ENCODE measurements around the gene LFNG.

LFNG gene

GRCh38 chr7:2519119-2519930, at the start of gene LFNG:
LFNG (plus strand) TSS chr7:2519774; CDS start chr7:2519862, 88 bp downstream.
- in situ Hi-C loops (cut with MboI; ENCODE audit: low sequenced_read_pairs) = no loop called here

GRCh38 chr7:2470204-2471021, 49.2 kb upstream of the LFNG start:
- in situ Hi-C loops (cut with MboI; ENCODE audit: low sequenced_read_pairs) = no loop called here

GRCh38 chr7:2471022-2471329, 48.6 kb upstream of the LFNG start:
- in situ Hi-C loops (cut with MboI; ENCODE audit: low sequenced_read_pairs) = no loop called here

GRCh38 chr7:2471396-2471795, 48.2 kb upstream of the LFNG start:
- in situ Hi-C loops (cut with MboI; ENCODE audit: low sequenced_read_pairs) = no loop called here

- in situ Hi-C loops (cut with MboI; ENCODE audit: low sequenced_read_pairs) = no loop called here
These were observed 46.8 kb upstream of the LFNG start for GRCh38 chr7:2472739-2473138.

GRCh38 chr7:2473496-2474180, 45.9 kb upstream of the LFNG start:
- in situ Hi-C loops (cut with MboI; ENCODE audit: low sequenced_read_pairs) = no loop called here

- in situ Hi-C loops (cut with MboI; ENCODE audit: low sequenced_read_pairs) = no loop called here
These were observed 45.4 kb upstream of the LFNG start for GRCh38 chr7:2474224-2474623.

DNA sequence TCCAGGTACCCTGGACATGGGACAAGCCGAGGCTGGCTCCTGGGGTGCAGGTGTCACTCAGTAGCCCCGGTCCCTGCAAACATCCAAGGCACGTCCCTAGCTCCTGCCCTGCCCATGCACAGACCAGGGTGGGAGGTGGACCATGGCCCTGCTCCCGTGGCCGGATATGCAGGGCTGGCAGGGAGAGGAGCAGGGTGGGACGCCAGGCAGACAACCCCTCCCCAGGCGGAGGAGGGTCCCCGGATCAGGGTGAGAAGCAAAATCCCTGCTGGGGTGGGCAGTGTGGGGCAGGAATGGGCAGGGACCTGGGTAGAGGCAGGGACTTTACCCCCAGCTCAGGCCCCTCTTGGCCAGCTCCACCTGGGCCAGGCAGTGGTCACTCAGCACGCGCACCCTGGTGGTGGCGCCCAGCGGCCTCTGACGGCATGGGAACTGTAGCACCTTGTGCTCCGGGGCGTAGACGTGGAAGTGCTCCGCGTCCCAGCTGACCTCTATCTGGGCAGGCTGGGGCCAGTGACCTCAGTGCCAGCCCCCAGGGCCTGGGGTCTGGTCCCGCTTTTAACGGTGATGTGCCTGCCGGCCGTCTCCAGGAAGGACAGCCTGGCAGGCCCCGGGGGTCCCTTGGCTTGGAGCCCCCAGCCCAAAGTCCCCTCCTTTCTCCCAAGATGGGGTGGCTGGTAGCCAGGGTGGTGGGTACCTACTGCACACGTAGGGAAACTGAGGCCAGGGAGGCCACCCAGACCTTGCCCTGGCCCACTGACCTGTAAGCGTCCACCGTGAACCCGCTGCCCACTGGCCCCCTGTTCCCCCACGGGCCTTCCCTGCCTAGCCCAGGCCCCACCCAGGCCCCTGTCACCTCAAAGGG, 44.5 kb upstream of the LFNG start:
- in situ Hi-C loops (cut with MboI; ENCODE audit: low sequenced_read_pairs) = no loop called here

DNA sequence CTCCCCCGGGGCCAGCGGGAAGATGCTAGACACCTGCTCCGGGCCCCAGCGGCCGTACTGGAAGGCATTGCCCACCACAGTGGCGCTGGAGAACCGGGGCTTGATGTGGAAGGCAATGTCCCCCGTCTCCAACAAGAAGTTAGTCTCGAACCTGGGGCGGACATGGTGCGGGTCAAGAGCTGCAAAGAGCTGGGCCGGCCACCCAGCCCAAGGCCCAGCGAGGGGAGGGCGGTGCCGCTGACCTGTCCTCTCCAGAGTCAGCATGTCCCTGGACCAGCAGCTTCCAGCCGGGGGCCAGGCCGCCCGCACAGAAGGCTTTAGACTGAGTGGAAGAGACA, 43.9 kb upstream of the LFNG start:
- in situ Hi-C loops (cut with MboI; ENCODE audit: low sequenced_read_pairs) = no loop called here

- in situ Hi-C loops (cut with MboI; ENCODE audit: low sequenced_read_pairs) = no loop called here
These were observed 43.3 kb upstream of the LFNG start, which contains the start of gene GRIFIN for GRCh38 chr7:2476298-2476697. GRIFIN (minus strand) TSS chr7:2476398; CDS start chr7:2476383, 15 bp downstream.

DNA sequence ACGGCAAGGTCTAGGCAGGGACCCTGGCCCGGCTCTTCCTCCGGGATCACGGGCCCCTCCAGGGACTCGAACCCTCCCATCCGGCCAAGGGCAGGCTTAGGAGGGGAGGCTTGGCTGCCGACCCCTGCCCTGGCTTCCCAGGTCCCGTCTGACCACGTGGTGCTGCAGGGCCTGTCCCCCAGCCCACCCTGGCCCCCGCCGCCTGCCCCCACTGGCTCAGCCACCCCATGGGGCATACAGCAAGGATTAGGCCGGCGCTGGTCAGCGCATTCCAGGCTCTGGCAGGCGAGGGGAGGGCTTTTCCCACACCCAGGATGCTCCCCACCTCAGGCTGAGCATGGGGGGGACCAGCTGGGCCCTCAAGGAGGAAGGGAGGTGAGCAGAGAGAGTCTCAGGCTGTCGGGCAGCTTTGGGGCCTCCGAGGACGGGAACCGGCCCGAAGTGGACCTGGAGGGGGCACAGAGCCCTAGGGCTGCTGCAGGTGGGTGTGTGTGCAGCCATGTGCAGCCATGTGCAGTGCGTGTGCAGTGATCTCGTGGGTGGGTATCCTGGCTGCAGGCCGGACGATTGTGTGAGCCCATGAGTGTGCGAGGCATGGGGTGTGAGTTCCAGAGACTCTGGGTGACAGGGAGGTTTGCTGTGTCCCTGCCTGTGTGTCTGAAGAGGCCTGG, 42.7 kb upstream of the LFNG start:
- in situ Hi-C loops (cut with MboI; ENCODE audit: low sequenced_read_pairs) = no loop called here

DNA sequence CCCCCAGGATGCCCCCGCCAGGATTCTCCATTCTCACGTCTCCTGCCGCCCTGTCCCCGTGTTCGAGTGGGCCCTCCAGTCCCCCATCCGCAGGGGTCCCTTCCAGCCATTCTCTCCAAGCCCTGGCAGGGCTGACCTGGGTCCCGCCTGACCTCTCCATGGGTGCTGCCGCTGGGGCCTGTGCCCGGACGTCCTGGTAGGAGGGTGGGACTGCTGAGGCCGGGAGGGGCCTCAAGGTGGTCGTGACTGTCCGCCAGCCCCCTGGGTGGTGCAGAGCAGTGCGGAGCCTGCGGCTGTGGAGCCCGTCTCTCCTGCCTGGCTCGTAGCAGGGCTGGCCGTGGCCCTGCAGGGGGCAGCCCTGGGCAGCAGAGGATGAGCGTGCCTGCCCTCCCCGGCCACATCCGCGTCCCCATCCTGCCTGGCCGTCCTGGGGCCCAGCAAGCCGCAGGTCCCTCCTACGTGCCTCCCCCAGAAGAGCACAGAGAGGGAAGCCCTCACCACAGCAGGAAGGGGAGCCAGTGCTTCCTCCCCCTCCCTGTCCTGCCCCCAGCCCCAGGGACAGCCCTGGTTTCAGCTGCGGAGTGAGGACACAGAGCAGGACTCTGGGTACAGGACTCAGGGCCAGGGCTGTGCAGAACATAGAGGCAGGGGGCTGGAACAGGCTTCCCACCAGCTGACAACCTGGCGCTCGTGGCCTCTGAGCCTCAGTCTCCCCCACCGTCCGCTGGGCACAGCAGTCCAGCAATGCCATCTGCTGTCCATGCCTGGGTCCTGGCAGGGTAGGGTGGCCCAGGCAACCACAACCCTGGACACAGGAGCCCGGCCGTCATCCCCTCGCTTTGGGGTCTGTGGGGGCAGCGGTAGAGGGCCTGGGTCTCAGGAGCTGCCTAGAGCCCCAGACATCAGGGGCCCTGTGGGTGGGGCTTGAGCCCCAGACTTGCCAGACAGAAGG, 41.9 kb upstream of the LFNG start:
- in situ Hi-C loops (cut with MboI; ENCODE audit: low sequenced_read_pairs) = no loop called here

GRCh38 chr7:2478399-2478785, 41.2 kb upstream of the LFNG start:
- in situ Hi-C loops (cut with MboI; ENCODE audit: low sequenced_read_pairs) = no loop called here

DNA sequence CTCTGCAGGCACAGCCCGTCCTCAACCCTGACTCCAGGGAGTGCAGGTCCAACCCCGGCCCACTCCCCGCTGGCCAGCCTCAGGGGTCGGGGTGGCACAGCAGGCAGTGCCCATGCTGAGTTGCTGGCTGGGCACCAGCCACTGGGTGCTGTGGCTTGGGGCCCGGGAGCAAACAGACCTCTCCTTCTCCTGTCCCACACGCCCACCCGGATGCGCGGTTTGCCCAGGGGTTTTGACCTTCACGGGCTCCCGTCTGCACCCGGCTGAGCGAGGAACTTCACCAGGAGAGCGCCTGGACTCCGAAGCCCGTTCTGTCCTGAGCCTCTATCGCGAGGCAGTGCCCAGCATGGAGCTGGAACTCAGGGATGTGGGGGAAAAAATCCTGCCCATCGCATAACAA, 40.8 kb upstream of the LFNG start:
- in situ Hi-C loops (cut with MboI; ENCODE audit: low sequenced_read_pairs) = no loop called here

- in situ Hi-C loops (cut with MboI; ENCODE audit: low sequenced_read_pairs) = no loop called here
These were observed 40.1 kb upstream of the LFNG start for GRCh38 chr7:2479276-2480069.

- in situ Hi-C loops (cut with MboI; ENCODE audit: low sequenced_read_pairs) = no loop called here
These were observed 39.5 kb upstream of the LFNG start for GRCh38 chr7:2480070-2480408.

DNA sequence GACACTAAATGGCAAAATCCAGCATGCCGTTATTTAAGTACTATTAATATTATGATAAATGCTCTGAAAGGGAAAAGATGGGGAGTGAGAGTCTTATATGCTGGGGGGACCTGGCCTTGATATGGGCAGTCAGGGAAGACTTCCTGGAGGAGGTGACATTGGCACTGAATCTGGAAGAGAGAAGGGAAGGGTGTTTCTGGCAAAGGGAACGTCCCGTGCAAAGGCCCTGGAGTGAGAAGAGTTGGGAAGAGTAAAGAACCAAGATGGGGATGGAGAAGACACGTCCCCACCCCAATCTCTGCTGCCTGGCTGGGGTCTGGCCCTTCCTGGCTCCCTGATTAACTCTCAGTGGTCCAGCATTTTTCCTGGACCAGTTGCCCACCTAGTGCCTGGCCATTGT, 38.4 kb upstream of the LFNG start:
- in situ Hi-C loops (cut with MboI; ENCODE audit: low sequenced_read_pairs) = no loop called here

DNA sequence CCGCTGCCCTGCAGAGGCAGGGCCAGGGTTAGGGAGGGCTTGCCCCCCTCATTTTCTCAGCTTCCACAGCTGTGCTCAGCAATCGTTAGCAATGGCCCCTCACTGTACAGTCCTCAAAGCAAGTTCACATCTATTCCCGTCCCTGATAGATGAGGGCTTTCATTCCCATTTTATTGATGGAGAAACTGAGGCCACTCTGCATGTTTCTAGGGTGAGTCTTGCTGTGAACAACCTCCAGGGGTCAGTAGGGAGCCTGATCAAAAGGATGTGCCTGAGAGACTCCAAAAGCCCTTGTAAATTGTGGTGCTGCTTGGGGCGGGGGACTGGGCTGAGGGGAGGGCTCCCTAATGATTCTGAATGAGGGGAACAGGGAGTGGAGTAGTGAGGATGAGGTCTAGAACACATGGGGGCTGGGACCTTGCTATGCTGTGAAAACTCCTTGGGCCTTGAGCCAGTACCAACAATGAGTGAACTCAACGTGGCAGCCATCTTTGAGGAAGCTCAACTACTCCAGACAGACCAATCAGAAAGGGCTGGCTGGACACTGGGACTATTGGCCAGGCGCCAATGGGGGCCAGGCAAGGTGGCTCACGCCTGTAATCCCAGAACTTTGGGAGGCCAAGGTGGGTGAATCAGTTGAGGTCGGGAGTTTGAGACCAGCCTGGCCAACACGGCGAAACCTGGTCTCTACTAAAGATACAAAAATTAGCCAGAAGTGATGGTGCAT, 36.7 kb upstream of the LFNG start:
- in situ Hi-C loops (cut with MboI; ENCODE audit: low sequenced_read_pairs) = no loop called here
